NOMO-1 treated with DMSO at 0.1 percent for 48 hours (cell line): ENCODE data around the gene XRCC4.
"Not testable (repeated sequence)": the region's sequence is repeated elsewhere in the genome, so short reads cannot be mapped to it uniquely, and the experiment has no call there.

Experiments
- DNase-seq: peaks from one replicate; lab custom pipeline; 2025; ENCODE audit not compliant: unreplicated experiment; lab: John Stamatoyannopoulos, UW

Gene XRCC4

DNA sequence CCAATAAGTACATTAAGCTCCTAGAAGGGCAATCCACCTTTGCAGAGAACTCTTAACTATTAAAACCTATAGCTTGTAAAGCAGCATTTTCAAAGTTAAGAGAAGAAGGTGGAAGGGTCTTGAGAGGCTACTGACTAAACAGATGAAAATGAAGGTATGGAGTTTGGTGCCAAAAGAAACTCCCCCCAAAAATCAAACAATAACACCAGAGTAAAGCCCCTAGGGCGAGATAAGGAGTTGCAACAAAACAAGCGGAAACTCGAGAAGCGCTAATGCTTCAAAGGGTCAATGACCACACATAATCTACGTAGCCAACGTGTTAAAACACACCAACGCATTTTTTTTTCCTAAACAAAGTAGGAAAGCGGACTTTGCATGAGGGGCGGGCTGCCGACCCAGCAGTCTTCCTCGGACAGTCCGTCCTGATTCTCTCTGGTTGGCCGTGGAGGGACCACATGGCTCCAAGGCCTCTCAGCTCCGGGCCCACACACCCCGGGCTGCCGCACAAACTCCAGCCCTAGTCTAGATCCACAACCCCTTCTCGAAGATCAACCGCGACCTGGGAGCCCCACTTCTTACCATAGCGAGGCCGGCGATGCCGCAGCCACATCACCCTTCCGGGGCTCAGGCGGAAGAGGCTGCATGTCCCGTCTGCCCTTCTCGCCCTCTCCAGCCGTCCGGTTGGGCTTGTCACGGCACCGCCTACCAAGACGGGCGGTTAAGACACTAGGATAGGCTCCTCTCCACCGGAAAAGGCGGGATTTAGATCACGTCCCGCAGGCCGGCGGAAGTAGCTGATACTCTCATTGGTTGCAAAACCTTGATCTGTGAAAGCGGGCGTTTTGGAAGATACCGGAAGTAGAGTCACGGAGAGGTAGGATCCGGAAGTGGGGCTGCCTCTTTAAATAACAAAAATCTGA lies at the start of gene XRCC4, which contains the start of gene TMEM167A:
TSS of gene XRCC4 (plus strand) at position 806 of the 920 bp plus-strand sequence. CDS start 27,373 bp downstream, outside the sequence.
TSS of gene TMEM167A (minus strand) at position 653 of the 920 bp plus-strand sequence. CDS start at position 582, 71 bp downstream.
- DNase-seq = peak; percentile 99

DNA sequence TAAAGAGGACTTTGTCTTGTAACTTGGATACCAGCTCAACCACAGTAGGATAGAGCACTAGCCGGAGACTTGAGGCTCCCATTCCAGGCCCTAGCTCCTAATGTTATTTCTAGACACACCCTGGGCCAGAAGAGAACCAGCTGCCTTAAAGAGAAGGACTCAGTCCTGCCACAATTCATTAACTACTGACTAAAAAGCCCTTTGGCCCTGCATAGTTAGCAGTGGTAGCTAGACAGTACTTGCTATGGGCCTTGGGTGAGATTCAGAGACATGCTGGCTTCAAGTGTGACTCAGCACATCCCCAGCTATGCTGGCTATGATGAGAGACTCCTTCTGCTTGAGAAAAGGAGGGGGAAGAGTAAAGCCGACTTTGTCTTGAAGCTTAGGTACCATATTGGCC lies 47.4 kb upstream of the XRCC4 start:
- DNase-seq = no peak

DNA sequence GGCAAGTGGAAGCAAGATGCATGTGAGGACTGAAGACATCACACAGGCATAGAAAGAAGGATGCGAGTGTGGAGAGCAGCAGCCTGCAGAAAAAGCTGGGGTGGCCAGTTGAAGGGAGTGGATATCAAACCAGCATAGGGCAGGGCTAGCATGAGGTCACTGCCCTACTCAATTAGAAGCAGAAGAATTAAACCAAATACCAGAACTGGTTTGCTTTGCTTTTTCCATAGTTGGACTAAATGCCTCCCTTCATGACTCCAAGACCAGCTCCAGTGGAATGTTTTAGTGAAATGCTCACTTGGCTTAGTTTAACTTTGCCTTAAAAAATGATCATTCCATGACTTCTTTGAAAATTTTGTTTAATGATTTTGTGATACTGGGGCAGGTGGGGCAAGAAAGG lies 46.0 kb upstream of the XRCC4 start:
- DNase-seq = no peak

DNA sequence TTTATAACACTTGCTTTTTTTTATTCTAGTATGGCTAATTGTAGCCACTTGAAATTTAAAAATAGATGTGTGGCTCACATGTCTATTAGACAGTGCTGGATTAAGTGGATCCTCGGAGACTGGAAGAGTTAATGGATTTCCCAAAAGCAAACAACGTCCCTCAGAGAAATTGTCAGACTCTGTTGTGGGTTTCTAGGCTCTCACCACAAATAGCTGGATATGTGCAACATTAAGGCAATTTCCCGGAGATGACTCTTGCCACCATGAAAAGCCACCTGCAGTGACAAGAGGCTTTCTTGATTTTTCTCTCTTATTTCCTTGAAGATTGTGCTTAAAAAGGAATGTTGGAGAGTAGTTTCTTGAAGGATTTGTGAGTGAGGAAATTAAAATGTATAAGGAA lies 43.3 kb upstream of the XRCC4 start:
- no peak for DNase-seq

DNA sequence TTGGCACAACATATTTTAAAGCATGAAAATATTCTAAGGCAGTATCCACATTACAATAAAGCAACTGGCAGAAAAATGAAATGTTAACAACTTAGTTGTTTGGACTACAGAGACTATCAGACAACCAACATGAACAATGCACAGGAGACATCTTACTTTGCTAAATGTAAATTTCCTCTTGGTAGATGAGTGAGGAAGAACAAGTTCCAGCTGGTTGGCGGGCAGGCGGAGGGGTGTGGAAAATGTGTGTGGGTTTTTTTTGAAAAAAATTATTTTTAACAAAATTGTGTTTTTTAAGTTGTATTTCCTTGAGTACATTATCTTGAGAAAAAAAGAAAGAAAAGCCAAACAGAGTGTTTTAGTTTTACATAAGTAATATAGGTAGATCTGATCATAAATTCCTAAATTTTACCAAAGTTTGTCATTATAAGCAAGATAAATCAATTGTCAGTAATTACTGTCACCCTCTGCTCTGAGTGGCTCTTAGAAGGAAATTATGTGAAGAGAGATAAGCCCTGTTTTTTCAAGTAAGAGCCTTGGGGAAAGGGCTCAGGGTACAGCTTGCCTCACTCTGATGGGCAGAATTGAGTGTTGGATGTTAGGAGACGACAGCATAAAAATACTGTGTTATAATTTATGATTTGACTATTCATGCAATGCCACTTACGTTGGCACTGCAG lies 42.7 kb upstream of the XRCC4 start:
- no peak for DNase-seq

DNA sequence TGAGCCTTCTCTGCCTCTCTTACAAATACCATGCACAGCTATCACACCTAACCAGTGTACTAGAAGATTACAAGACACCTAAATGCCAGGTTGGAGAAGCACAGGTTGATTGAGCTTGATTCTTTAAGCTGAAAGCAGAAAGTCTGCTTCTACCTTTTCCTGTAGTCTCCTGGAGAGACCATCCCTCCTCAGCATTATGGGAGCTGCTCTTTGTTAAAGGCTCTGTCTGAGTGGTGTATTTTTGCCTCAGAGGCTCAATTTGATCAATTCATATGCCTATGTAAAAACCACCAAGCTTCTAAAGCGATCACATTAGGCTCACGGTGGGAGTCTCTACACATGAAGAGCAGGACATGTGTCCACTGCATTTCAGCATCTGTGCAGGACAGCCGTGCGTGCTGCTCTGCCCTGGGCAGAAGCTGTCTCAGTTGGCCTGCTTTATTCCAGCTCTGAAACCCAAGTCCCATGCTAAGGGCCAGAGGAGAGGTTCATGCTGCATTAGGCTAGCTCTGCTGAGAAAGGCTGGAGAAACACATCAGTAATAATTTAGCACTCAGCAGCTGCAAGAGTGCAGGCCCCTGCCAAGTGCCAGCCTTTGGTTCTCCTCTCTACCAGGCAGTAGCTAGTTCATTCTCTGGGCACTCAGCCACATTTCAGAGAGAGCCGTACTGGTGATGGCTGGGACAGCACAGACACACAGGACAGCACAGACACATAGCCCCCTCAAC lies 41.8 kb upstream of the XRCC4 start:
- DNase-seq = no peak

DNA sequence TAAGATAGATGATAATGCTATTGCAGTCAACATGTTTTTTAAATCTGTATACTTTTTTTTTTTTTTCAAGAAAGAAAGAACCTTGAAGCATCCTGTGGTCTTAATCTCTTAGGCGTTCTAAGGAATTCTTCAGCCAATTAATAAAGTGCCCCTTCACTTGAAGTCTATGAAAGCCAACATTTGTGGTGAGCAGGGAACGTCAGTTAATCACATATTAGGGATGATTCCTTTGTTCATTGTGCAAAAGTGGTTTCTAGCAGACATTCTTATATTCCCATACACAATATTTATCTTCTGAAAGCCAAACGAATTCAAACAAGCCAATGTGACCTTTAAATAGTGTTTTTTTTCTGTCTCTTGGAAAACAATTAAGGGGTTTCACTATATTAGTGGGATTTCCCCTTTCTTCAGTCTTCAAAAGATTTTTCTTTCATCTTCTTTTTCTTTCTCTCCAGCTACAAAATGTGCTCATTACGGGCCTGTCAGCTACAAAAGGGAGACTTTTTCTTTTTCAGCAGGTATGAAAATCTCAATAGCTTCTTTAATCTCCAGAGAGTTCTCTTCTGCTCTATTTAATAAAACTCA lies 40.3 kb upstream of the XRCC4 start:
- DNase-seq = no peak

DNA sequence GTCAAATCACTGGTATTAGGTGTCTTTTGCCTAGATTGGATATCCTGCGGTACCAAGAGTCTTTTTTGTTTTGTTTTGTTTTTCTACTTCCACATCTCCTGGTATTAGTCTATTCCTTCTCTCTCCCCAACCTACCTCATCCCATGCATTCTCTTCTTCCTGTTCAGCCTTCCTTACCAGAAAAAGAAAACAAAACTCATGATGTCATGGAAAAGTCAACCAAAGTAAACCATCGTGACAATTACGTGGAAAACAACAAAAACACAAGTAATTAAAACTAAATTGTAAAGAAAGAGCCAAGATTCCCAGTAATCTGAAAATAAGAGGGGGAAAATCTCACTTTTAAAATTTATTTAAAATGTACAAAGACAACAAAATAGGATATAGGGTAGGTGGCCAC lies 38.4 kb upstream of the XRCC4 start:
- DNase-seq = no peak

DNA sequence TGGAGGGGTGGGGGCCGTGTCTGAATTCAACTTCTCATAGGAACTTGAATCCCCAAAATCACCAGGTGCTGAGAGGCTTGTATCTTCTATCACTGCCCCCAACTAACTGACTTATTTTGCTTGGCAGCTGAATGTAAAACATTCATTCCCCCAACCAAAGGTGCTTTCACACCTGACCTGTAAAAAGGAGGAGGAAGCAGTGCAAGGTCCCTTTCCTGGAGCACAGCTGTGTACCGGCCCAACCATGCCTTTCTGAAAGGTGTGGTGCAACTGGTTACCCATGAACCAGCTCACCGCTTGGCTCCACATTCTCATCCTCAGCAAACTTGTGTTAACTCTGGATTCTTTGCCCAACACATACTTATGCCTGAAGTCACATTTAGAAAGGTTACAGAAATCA lies 34.8 kb upstream of the XRCC4 start:
- no peak for DNase-seq

DNA sequence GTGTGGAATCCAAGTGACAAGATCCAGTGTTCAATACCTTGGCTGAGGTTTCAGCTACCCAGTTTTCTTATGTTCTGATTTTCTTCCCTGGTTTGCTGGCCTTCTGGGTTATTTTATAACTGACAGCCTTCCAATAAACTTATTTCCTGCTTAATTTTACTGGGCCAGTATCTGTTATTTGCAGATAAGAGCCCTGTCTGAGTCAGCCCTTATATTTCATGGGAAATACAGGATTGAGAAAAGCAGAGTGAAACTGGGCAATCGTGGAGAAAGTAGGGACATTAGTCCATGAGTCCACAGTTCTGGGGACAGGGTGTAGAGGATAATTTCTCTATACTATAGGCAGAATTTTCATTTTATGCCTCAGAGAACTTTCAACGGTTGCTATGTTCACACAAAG lies 32.4 kb upstream of the XRCC4 start:
- DNase-seq = no peak

DNA sequence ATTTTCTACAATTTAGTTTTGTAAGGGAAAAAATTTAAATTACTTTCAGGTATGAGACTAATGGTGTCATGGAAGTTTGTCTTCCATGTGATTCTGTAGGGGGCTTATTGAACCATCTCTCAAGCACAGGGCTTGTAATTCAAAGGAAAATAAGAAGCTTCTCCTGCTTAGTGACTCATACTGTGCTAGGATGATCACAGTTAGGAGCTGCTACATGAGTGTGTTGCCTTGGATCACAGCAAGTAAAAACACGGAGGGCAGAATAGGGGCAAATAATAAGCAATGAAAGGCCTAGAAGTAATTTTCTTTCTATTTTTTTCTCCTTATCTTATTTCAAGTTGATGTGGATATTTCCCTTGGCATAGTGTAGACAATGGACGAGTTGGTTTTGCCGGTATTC lies 29.1 kb upstream of the XRCC4 start:
- DNase-seq = no peak

DNA sequence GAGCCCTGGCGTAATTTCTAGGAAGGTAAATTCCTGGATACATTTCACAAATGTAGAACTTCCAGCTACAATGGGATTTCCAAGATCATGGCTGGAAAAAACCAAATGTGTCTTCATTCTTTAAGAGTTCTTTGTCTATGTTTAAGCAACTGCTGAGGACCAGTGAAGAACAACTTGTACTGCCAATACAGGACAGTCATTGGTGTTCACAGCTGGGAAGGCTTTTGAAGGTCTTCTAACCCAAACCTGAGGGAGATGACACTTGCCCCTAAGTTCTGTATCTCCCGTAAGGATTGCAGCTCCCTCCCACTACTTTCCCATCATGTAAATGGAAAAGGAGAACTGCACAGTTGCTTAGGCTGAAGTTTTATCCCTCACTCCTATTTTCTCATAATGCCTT lies 28.5 kb upstream of the XRCC4 start:
- no peak for DNase-seq

DNA sequence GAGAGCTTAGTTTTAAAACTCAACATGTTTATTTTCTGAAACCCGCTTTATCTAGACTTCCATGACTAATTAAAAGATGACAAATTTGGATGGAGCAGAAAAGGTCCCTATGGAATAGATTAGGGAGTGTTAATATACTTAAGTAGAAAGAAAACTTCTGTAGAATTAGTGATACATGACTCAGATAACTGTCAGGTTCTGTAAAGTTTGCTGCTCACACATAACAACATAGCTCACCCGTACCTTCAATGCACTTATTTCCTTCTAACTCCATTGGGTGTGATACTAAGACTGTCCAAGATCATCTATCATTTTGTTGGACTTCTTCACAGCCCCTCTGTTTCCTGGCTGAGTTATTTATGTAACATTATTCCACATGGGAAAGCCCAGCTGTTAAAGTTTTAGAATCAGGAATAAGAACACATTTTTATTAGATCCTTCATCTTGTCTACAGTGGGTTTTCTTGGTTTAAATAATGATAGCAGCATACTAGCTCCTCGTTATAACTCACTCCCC lies 27.9 kb upstream of the XRCC4 start:
- DNase-seq = no peak

DNA sequence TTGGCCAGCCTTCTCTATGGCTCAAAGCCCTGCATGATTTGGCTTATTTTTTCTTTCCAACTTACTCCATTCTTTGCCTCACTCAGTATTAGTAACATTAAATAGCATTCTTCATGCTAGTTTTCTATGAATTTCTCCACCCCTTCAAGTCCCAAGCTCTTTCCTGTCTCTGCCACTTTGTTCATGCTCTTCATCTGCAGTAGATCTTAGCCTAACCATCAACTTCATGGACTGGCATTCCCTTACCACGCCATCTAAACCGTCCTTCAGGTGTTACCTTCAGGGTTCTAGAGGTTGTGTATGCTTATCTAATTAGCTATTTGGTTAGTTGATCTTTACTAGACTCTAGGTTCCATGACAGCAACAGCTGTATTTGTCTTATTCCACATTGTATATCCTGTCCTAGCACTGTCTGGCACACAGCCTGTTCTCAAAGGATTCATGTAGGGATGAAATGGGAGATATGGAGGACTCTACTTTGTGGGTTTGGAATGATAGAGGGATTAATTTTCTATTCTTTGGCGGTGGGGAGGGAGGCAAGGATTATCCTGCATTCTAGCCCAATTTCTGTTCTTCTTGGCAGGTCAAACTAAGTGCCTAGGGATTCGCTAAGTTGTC lies 26.5 kb upstream of the XRCC4 start:
- DNase-seq = no peak

DNA sequence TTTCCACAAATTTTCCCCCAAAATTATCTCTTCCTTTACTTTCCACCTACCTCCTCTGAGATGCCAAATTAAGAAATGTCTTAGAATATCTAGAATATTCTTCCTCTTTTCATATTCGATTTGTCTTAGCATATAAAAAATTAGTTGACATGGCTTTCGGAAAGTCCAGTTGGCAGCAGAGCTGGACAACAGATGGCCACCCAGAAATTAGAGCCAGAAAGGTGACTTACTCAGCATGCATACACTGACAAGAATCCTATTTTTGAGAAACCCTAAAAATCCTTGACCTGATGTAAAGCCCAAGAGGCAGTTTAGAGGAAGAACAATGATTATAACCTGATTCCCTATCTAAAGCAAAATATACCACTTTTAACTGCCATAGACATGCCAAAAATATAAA lies 22.2 kb upstream of the XRCC4 start:
- no peak for DNase-seq

DNA sequence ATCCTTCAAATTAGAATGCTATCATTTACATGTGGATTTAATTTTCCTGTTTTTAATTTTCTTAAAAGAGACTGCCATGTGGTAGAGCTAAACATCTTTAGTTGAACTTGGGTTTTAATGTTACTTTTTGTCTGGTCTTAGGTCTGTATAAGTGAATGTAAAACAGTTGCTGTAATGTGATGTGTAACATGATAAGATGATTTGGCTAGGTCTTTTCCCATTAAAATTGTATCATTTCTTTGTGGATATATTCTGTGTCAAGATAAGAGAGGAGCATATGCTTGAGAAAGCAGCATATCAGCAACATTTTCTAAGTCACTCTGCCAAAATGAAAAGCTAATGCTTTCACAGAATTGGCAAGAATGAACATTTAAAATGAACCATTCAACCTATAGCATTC lies 18.6 kb upstream of the XRCC4 start:
- no peak for DNase-seq

DNA sequence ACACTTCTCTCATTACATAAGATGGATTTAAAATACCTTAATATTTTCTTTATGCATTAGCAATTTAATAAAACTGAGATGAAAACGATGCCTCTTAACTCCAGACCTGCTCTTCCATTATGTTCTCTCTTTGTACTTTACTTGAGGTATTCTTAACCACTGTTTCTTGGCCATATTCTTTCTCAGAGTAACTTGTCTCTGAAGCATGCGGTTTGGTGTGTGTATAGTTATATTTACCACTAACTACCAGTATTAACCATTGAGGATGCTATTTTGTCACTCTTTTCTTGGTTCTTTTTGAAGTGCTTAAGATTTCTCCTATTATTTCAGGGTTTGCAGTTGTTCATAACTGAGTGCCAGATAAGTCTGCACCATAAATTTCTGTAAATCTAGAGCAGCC lies 18.0 kb upstream of the XRCC4 start:
- DNase-seq = no peak

DNA sequence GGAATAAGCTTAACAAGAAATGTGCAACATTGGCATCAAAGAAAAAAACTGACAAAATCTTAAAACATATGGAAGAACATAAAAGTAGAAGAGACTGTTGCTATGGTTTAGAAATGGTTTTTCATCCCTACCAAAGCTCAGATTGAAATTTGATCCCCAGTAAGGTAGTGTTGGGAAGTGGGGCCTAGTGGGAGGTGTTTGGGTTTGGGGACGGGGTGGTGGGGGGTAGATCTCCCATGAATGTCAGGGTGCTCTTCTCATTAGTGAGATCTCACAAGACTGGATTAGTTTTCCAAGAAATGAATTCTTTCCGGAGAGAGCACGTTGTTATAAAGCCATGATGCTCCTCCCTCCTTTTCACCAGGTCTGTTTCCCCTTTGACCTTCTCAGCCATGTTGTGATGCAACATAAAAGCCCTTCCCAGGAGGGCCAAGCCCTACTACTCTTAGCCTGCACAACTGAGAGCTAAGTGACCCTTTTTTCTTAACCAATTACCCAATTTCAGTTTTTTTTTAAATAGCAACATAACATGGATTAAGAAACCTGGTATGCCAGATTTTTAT lies 10.7 kb upstream of the XRCC4 start:
- no peak for DNase-seq

DNA sequence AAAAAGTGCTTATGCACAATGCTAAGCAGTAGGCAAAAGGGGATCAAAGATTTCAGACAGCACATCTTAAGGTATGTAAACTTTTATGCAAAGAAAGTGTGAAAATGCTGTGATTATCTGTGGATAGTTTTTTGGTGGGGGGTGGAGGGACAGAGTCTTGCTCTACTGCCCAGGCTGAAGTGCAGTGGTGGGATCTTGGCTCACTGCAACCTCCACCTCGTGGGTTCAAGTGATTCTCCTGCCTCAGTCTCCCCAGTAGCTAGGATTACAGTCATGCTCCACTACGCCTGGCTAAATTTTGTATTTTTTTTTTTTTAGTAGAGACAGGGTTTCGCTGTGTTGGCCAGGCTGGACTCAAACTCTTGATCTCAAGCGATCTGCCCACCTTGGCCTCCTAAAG lies 10.0 kb upstream of the XRCC4 start:
- DNase-seq = not testable (repeated sequence)

DNA sequence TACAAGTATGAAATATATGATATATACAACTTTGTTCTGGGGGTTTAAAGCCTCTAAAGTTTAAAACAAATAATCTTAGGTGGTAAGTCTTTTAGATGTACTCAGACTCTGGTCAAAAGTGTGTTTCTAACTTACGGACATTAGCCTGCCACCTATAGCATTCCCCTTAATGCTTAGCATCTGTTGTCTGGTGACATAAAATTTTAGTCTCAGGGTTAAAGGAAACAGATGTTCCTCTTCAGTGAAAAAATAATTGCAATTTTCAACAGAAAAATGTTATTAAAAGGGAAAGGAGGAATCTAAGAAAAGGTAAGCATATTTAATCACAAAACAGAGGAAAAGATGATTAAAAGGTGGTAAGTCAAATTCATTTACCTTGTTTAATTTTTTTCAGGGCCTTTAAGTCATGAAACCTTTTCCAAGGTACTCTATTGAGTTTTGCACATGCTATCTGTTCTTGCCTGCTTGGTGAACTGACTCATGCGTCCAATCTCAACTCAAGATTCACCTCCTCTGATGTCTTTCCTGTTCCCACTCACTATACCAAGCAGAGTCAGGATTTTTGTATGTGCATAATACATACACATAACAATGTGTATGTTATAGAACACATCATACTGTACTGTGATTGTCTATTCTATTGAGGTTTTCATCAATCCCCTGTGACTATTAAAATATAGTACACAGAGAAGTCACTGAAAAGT lies 8.1 kb upstream of the XRCC4 start:
- no peak for DNase-seq
